CD4-positive, CD25-positive, alpha-beta regulatory T cell (primary cell): ENCODE data around the gene MPZL3. TPM values are rescaled to one million over a fixed set of nuclear protein-coding genes. Genes with fewer than 3 reads are reported as not detected.

Source experiments
- polyA plus RNA-seq, 4 donors: library from polyadenylated mRNA; unstranded; fragments of 300-500 nt; fragmentation: Illumina TruSeq; gene quantifications; one replicate each; pipeline ENCODE4 v1.2.3, GENCODE V29; 2021
- total RNA-seq: library from RNA; stranded (reverse); gene quantifications from one replicate; pipeline ENCODE4 v1.2.3, GENCODE V29; 2022

The MPZL3 gene
- total and polyA plus RNA-seq, 5 donors from 2014 or later = 4.5 to 16.1 (median 6.3) TPM

Other genes with a start within 250 kb of the MPZL3 start
- not detected for gene TMPRSS4, start 175.3 kb downstream of the MPZL3 start, total RNA-seq
- gene TMPRSS4, start 175.3 kb downstream of the MPZL3 start, polyA plus RNA-seq = not detected
- 1.2 TPM for gene SMIM35, start 165.4 kb downstream of the MPZL3 start, total RNA-seq
- 1 to 10 TPM in 2 of 4 donors, under 1 TPM in 2; 0.90 to 1.9 (median 1.3) TPM for gene SMIM35, start 165.4 kb downstream of the MPZL3 start, polyA plus RNA-seq
- not detected for gene SCN4B, start 99.5 kb downstream of the MPZL3 start, total RNA-seq
- gene SCN4B, start 99.5 kb downstream of the MPZL3 start, polyA plus RNA-seq = not detected
- not detected for gene SCN2B, start 75.7 kb downstream of the MPZL3 start, total RNA-seq
- gene SCN2B, start 75.7 kb downstream of the MPZL3 start, polyA plus RNA-seq = not detected
- gene JAML, start 27.4 kb downstream of the MPZL3 start, total RNA-seq = 71.5 TPM
- 100 to 1,000 TPM; 169 to 200 (median 174) TPM for gene JAML, start 27.4 kb downstream of the MPZL3 start, polyA plus RNA-seq
- 1.0 TPM for gene MPZL2, start 11.9 kb upstream of the MPZL3 start, total RNA-seq
- under 1 TPM in 1 of 4 donors, not detected in 3; 0.37 TPM for gene MPZL2, start 11.9 kb upstream of the MPZL3 start, polyA plus RNA-seq
- gene CD3E, start 52.4 kb upstream of the MPZL3 start, total RNA-seq = 585 TPM
- gene CD3E, start 52.4 kb upstream of the MPZL3 start, polyA plus RNA-seq = 100 to 1,000 TPM; 704 to 823 (median 778) TPM
- 476 TPM for gene CD3D, start 90.3 kb upstream of the MPZL3 start, total RNA-seq
- 1,000 to 10,000 TPM; 1,148 to 1,577 (median 1,304) TPM for gene CD3D, start 90.3 kb upstream of the MPZL3 start, polyA plus RNA-seq
- gene CD3G, start 92.0 kb upstream of the MPZL3 start, total RNA-seq = 196 TPM
- 100 to 1,000 TPM; 393 to 477 (median 433) TPM for gene CD3G, start 92.0 kb upstream of the MPZL3 start, polyA plus RNA-seq
- 49.1 TPM for gene UBE4A, start 107.2 kb upstream of the MPZL3 start, total RNA-seq
- gene UBE4A, start 107.2 kb upstream of the MPZL3 start, polyA plus RNA-seq = 10 to 100 TPM; 23.5 to 29.2 (median 25.4) TPM
- 154 TPM for gene ATP5MG, start 149.2 kb upstream of the MPZL3 start, total RNA-seq
- gene ATP5MG, start 149.2 kb upstream of the MPZL3 start, polyA plus RNA-seq = 100 to 1,000 TPM; 578 to 706 (median 677) TPM
- 179 TPM for gene KMT2A, start 184.1 kb upstream of the MPZL3 start, total RNA-seq
- 10 to 100 TPM; 12.1 to 19.5 (median 18.2) TPM for gene KMT2A, start 184.1 kb upstream of the MPZL3 start, polyA plus RNA-seq